ENCODE measurements around the gene MRM1. TPM values are rescaled to one million over a fixed set of nuclear protein-coding genes. Genes with fewer than 3 reads are reported as not detected.

Gene MRM1
- total and polyA plus RNA-seq, 9 of the 15 experiments (the other 6 are each of a cell fraction or from before 2014, with no cell fraction given): 0.61 to 28.4 (median 21.5) TPM

DNA sequence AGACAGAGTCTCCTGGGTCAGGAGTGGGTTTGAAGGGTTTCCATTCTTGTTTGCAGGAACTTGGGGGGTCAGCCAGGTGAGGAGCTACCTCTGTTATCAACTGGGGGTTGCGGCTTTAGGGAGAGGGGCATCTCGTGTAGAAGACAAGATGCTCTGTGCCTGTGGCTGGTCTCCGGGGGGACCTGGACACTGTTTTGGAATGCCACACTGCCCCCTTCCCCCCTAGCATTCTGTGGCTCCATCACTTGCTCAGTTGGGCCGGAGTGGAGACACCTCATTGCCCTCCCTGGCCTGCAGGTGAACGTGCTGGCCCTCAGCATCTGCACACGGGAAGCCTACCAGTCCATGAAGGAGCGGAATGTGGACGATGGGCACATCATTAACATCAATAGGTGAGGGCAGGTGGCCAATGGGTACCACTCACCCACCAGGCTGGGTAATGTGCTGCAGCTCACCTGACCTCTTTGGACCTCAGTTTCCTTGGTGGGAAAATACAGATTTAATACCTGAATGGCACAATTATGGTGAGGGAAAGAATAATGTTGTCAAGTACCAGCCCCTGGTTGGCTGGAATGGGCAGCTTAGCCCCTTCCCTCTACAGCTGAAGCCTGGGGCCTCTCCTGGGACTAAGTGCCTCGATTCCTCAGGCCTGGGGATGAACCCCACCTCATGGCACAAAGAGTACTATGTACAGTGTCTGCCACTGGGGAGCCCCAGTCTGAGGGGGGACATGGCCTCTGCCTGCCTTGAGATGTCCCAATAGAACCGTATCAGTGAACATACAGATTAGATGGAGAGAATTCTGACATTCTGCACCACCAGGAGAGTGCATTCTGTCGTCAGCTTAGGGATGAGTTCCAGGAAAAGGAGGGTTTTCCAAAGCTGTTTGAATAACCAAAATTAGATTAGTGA is 3.3 kb upstream of the MRM1 start:
- in situ Hi-C loops (cut with MboI) (no loop called here), intact Hi-C loops (cut with micrococcal nuclease) (no loop called here)
- Histone ChIP-seq H3K9ac (ENCODE audit: insufficient read depth in 1 of 2, low read depth in 2 of 2, low read length in 2 of 2) (no peak overlapping the region), H3K9me3 (replicated peaks; ENCODE audit: control insufficient read depth, insufficient read depth, low read depth, low read length) (no peaks in the 10 kb centered on the region), H3K79me2 (ENCODE audit: control insufficient read depth, insufficient read depth, low read length) (peaks cover 85% of the 10 kb centered on the region), H3K27me3 (ENCODE audit: control insufficient read depth in 2 of 2, insufficient read depth in 2 of 2, low read length in 2 of 2) (no peaks in the 10 kb centered on the region), H2AFZ (ENCODE audit: low read depth, low read length) (no peak overlapping the region), H3K27ac (ENCODE audit: extremely low read depth, low read depth, low read length) (no peak overlapping the region), H3K9me1 (ENCODE audit: control insufficient read depth, insufficient read depth, low read length) (no peaks in the 10 kb centered on the region), H3K4me2 (ENCODE audit: insufficient read depth, low read length) (no peak overlapping the region), H3K4me1 (replicated peaks in 1 of 2; ENCODE audit: control insufficient read depth in 2 of 2, insufficient read depth in 2 of 2, low read length in 2 of 2) (peaks cover 73 to 83% of the 10 kb centered on the region in 2 experiments), H4K20me1 (replicated peaks; ENCODE audit: control insufficient read depth, insufficient read depth, low read length) (no peaks in the 10 kb centered on the region; the same call in 1 of the 2 replicates), H3K36me3 (ENCODE audit: control insufficient read depth, insufficient read depth, low read length) (peaks cover 66% of the 10 kb centered on the region), H3K4me3 (no peak overlapping the region)
- no TSS peak for BruUV-seq (replicated peaks)
- POLR2A ChIA-PET: interaction anchor here (0.7 kb wide), 3 partner anchors 17 to 635 kb away, joined by 3 read pairs; no protein-coding TSS in a partner anchor
- ATAC-seq (no peak), DNase-seq (ENCODE audit: extremely low read depth in 1 of 4, low spot score in 3 of 4) (no peak), FAIRE-seq (no peak)
- TF ChIP-seq YBX1 (IDR thresholded peaks at IDR 0.05) (no peak), RBFOX2 (IDR thresholded peaks at IDR 0.05; ENCODE audit: low read depth, low read length) (peak; percentile 19)
- CTCF ChIA-PET (ENCODE audit: low intra/inter-chr PET ratio): no interaction called here
- WGBS (ENCODE audit: insufficient coverage, low coverage, missing lambda C conversion rate): 82% methylated on average over 10 of the region's 11 CpGs

GRCh38 chr17:36598951-36599401 is 2.4 kb upstream of the MRM1 start:
- Histone ChIP-seq H3K27me3 (ENCODE audit: control insufficient read depth in 2 of 2, insufficient read depth in 2 of 2, low read length in 2 of 2) (no peaks in the 10 kb centered on the region), H3K4me2 (ENCODE audit: insufficient read depth, low read length) (no peak overlapping the region; the same call in 1 of the 2 replicates), H3K36me3 (ENCODE audit: control insufficient read depth, insufficient read depth, low read length) (peaks cover 61% of the 10 kb centered on the region), H3K4me1 (replicated peaks in 1 of 2; ENCODE audit: control insufficient read depth in 2 of 2, insufficient read depth in 2 of 2, low read length in 2 of 2) (peaks cover 69 to 77% of the 10 kb centered on the region in 2 experiments), H3K27ac (ENCODE audit: extremely low read depth, low read depth, low read length) (peak overlapping the region; percentile 30), H3K9me1 (ENCODE audit: control insufficient read depth, insufficient read depth, low read length) (no peaks in the 10 kb centered on the region), H3K9ac (ENCODE audit: insufficient read depth in 1 of 2, low read depth in 2 of 2, low read length in 2 of 2) (peak overlapping the region in 1 of 2 experiments; percentile 84; a peak in 2 of 4 replicates), H4K20me1 (replicated peaks; ENCODE audit: control insufficient read depth, insufficient read depth, low read length) (no peaks in the 10 kb centered on the region; the same call in 1 of the 2 replicates), H3K4me3 (no peak overlapping the region), H3K79me2 (ENCODE audit: control insufficient read depth, insufficient read depth, low read length) (peaks cover 85% of the 10 kb centered on the region), H3K9me3 (replicated peaks; ENCODE audit: control insufficient read depth, insufficient read depth, low read depth, low read length) (no peaks in the 10 kb centered on the region), H2AFZ (ENCODE audit: low read depth, low read length) (no peak overlapping the region)
- FAIRE-seq (no peak), DNase-seq (ENCODE audit: extremely low read depth in 1 of 4, low spot score in 3 of 4) (peak in 1 of 4 experiments; percentile 9), ATAC-seq (no peak)
- in situ Hi-C loops (cut with MboI) (no loop called here), intact Hi-C loops (cut with micrococcal nuclease) (no loop called here)
- POLR2A ChIA-PET: interaction anchor here (0.5 to 3.7 kb wide), 7 partner anchors 8 to 634 kb away, joined by 3 to 32 read pairs (median 3); partner anchors contain the start of gene DHRS11
- no TSS peak for BruUV-seq (replicated peaks)
- TF ChIP-seq CHCHD3 (CRISPR knock-in tag; IDR thresholded peaks at IDR 0.05): no peak
- TF ChIP-seq HCFC1 (IDR thresholded peaks at IDR 0.05; ENCODE audit: low read depth, low read length): no peak
- TF ChIP-seq POU5F1 (IDR thresholded peaks at IDR 0.05; ENCODE audit: borderline replicate concordance, low read depth, low read length, partially characterized antibody): no peak
- TF ChIP-seq POLR2G (IDR thresholded peaks at IDR 0.05; ENCODE audit: low read depth, low read length): peak; percentile 57; the same call in 1 of the 2 replicates
- TF ChIP-seq, protein P1, sequence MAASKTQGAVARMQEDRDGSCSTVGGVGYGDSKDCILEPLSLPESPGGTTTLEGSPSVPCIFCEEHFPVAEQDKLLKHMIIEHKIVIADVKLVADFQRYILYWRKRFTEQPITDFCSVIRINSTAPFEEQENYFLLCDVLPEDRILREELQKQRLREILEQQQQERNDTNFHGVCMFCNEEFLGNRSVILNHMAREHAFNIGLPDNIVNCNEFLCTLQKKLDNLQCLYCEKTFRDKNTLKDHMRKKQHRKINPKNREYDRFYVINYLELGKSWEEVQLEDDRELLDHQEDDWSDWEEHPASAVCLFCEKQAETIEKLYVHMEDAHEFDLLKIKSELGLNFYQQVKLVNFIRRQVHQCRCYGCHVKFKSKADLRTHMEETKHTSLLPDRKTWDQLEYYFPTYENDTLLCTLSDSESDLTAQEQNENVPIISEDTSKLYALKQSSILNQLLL (CRISPR knock-in tag; IDR thresholded peaks at IDR 0.05; ENCODE audit: borderline replicate concordance): no peak
- TF ChIP-seq ZNF217 (CRISPR knock-in tag; IDR thresholded peaks at IDR 0.05): no peak
- TF ChIP-seq ZNF41 (CRISPR knock-in tag; conservative IDR thresholded peaks at IDR 0.05): no peak
- TF ChIP-seq TRIM24 (IDR thresholded peaks at IDR 0.05): no peak
- WGBS (ENCODE audit: insufficient coverage, low coverage, missing lambda C conversion rate): 89% methylated on average over 13 of the region's 13 CpGs
- CTCF ChIA-PET (ENCODE audit: low intra/inter-chr PET ratio): no interaction called here
